HepG2 (cell line): Measurements from ENCODE around the gene ZBTB22. TPM values are rescaled to one million over a fixed set of nuclear protein-coding genes. Genes with fewer than 3 reads are reported as not detected.

Source experiments
- ATF1 ChIP-seq: IDR thresholded peaks from 2 replicates; pipeline ENCODE4 v1.6.1; 2016; ENCODE audit warnings: mild to moderate bottlenecking, control low read depth
- DMTF1 ChIP-seq: sonication (generic); formaldehyde crosslinking; IDR thresholded peaks from 2 replicates; pipeline ENCODE4 v1.4.0; 2020; ENCODE audit warnings: mild to moderate bottlenecking, missing genetic modification reagents
- HNRNPH1 ChIP-seq: fragments of 200-400 bp; formaldehyde crosslinking; optimal IDR thresholded peaks from 2 replicates; pipeline ENCODE3; 2017; ENCODE audit warnings: mild to moderate bottlenecking, low read depth, low read length
- HNRNPL ChIP-seq: fragments of 200-400 bp; formaldehyde crosslinking; IDR thresholded peaks from 2 replicates; pipeline ENCODE4 v1.6.1; 2017; ENCODE audit warnings: mild to moderate bottlenecking, low read depth, low read length
- JARID2 ChIP-seq: sonication (generic); formaldehyde crosslinking; IDR thresholded peaks from 2 replicates; pipeline ENCODE4 v1.8.1; 2023; ENCODE audit warnings: missing genetic modification reagents, inconsistent platforms; ENCODE audit not compliant: insufficient replicate concordance
- KDM3A ChIP-seq: IDR thresholded peaks from 2 replicates; pipeline ENCODE4 v1.6.1; 2018; ENCODE audit warnings: low read depth, missing compliant biosample characterization
- MBNL3 ChIP-seq: fragments of 250-450 bp; sonication (Bioruptor Pico); conservative IDR thresholded peaks from 2 replicates; pipeline ENCODE4 v1.8.0; 2022; ENCODE audit warnings: mild to moderate bottlenecking, inconsistent platforms
- NONO ChIP-seq, 2 experiments: fragments of 450-650 bp in 1 of 2; sonication (generic) in 1 of 2; formaldehyde crosslinking in 1 of 2; IDR thresholded peaks in 1 of 2; conservative IDR thresholded peaks in 1 of 2; 2 replicates each; pipeline versions ENCODE4 v1.6.1 to v1.8.0; 2017 to 2022; ENCODE audit warnings: mild to moderate bottlenecking in 1 of 2, missing genetic modification reagents in 1 of 2, moderate library complexity in 1 of 2
- PCBP2 ChIP-seq: fragments of 200-400 bp; formaldehyde crosslinking; optimal IDR thresholded peaks from 2 replicates; pipeline ENCODE3; 2018; ENCODE audit warnings: low read length, low read depth; ENCODE audit not compliant: poor library complexity, severe bottlenecking
- RAD51 ChIP-seq: fragments of 450-650 bp; IDR thresholded peaks from 2 replicates; pipeline ENCODE4 v1.6.1; 2016; ENCODE audit warnings: borderline replicate concordance
- RBAK ChIP-seq: sonication (generic); formaldehyde crosslinking; IDR thresholded peaks from 2 replicates; pipeline ENCODE4 v1.5.1; 2020; ENCODE audit warnings: mild to moderate bottlenecking, missing genetic modification reagents
- ZNF136 ChIP-seq: sonication (generic); formaldehyde crosslinking; IDR thresholded peaks from 2 replicates; pipeline ENCODE4 v1.8.1; 2022; ENCODE audit warnings: low read depth, mild to moderate bottlenecking, moderate library complexity, missing genetic modification reagents
- ZNF3 ChIP-seq: IDR thresholded peaks from 2 replicates; pipeline ENCODE4 v1.7.0; 2017; ENCODE audit warnings: inconsistent platforms
- ZNF33B ChIP-seq: sonication (generic); formaldehyde crosslinking; IDR thresholded peaks from 2 replicates; pipeline ENCODE4 v1.5.1; 2020; ENCODE audit warnings: mild to moderate bottlenecking, missing genetic modification reagents
- ZNF850 ChIP-seq: sonication (generic); formaldehyde crosslinking; conservative IDR thresholded peaks from 2 replicates; pipeline ENCODE4 v1.9.0; 2021; ENCODE audit warnings: mild to moderate bottlenecking, missing genetic modification reagents
- ZXDC ChIP-seq: sonication (generic); formaldehyde crosslinking; IDR thresholded peaks from 2 replicates; pipeline ENCODE4 v1.5.0; 2020; ENCODE audit warnings: mild to moderate bottlenecking, missing genetic modification reagents
- polyA plus RNA-seq, 8 experiments: library from polyadenylated mRNA; depleted of rRNA in 3 of 8; stranded (reverse) in 7 of 8; unstranded in 1 of 8; fragments of >200 nt; fragmentation: Illumina TruSeq in 4 of 8; extraction: Trizol in 4 of 8; gene quantifications; 2 replicates each; pipeline versions ENCODE4 v1.2.1 to v1.2.3, GENCODE V29; 2011 to 2016; ENCODE audit warnings: low read depth in 4 of 8, missing spikeins in 1 of 8, mixed read lengths in 1 of 8; ENCODE audit not compliant: insufficient read depth in 1 of 8
- total RNA-seq, 5 experiments: library from RNA; depleted of rRNA; stranded (reverse); fragments of >200 nt; fragmentation: Illumina TruSeq; extraction: Trizol; gene quantifications; 2 replicates each; pipeline ENCODE4 v1.2.3, GENCODE V29; 2016; ENCODE audit warnings: low read depth in 1 of 5

The ZBTB22 gene
- total and polyA plus RNA-seq, 2 of the 13 experiments (the other 11 are each of a cell fraction or from before 2014, with no cell fraction given) = 8.0 to 10.6 TPM

GRCh38 chr6:33313709-33314514, 3.6 kb downstream of the ZBTB22 start, which contains the start of gene TAPBP (continued):
- peak; percentile 80; the same call in 1 of the 2 replicates for TF ChIP-seq ZXDC (CRISPR knock-in tag)
- no peak; the same call in 1 of the 2 replicates for TF ChIP-seq ZNF33B (CRISPR knock-in tag)
- peak; percentile 43 for TF ChIP-seq HNRNPH1
- TF ChIP-seq RAD51 = no peak
- no peak for TF ChIP-seq ZNF850 (CRISPR knock-in tag)
- TF ChIP-seq JARID2 (CRISPR knock-in tag) = no peak
- TF ChIP-seq RBAK = no peak
- no peak for TF ChIP-seq NONO (IDR thresholded peaks at IDR 0.05)
- peak; percentile 65; the same call in 1 of the 2 replicates for TF ChIP-seq NONO (CRISPR knock-in tag; conservative IDR thresholded peaks at IDR 0.05)
- no peak for TF ChIP-seq ZNF3 (CRISPR knock-in tag)
- TF ChIP-seq HNRNPL = 0 out of 2 replicates have a peak, but pooled peaks have one; percentile 61
- no peak for TF ChIP-seq PCBP2
- no peak for TF ChIP-seq DMTF1
- no peak for TF ChIP-seq ATF1 (CRISPR knock-in tag)
- TF ChIP-seq ZNF136 (CRISPR knock-in tag) = no peak
- peak; percentile 18; the same call in 1 of the 2 replicates for TF ChIP-seq KDM3A (CRISPR knock-in tag)
- no peak for TF ChIP-seq MBNL3
